ENCODE measurements around the gene TACC2. TPM values are rescaled to one million over a fixed set of nuclear protein-coding genes. Genes with fewer than 3 reads are reported as not detected.

TACC2 gene
- total RNA-seq, 1 donor from 2014 or later, result not detected

- no peak for DNase-seq (ENCODE audit: low spot score)
- no peak overlapping the region for H3K27ac Mint-ChIP-seq
- no peaks in the 10 kb centered on the region for H3K4me1 Mint-ChIP-seq (ENCODE audit: low read depth)
- H3K9me3 Mint-ChIP-seq, result no peaks in the 10 kb centered on the region
- intact Hi-C loops (cut with micrococcal nuclease), result no loop called here
- H3K36me3 Mint-ChIP-seq (ENCODE audit: low read depth), result no peaks in the 10 kb centered on the region
- H3K4me3 Mint-ChIP-seq, result no peak overlapping the region
- no peaks in the 10 kb centered on the region for H3K27me3 Mint-ChIP-seq (ENCODE audit: insufficient read depth)
Observed at GRCh38 chr10:122234416-122234815, 245.5 kb downstream of the TACC2 start.

DNA sequence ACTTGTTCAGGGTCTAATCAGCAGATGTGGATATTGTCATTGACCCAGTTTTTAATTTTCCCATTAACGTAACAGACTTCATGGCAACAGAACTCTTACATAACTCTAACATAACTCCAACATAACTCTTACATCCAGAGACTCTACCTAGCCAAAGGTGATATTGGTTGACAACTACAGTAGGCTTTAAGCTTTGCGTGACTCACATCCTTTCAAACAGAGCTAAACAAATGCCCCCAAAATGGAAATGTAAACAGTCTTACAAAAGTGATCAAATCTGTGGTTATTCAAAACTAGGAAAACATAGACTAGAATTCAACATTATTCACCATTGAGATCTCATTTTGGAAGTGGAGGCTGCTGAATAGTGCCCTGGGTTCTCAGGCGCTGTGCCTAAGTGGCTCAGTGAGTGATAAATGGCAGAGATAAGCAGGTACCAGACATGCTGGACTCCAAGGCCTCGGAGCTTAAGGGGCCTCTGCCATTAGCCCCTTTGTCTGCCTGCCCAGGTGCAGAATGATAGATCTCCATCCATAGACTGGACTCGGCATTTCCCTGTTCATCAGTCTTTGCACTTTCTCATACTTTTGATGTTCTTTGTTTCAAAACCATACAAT lies 247.8 kb downstream of the TACC2 start:
- H3K27ac Mint-ChIP-seq, result no peak overlapping the region
- H3K9me3 Mint-ChIP-seq, result no peaks in the 10 kb centered on the region
- no peaks in the 10 kb centered on the region for H3K36me3 Mint-ChIP-seq (ENCODE audit: low read depth)
- intact Hi-C loops (cut with micrococcal nuclease), result no loop called here
- DNase-seq (ENCODE audit: low spot score), result no peak
- no peaks in the 10 kb centered on the region for H3K27me3 Mint-ChIP-seq (ENCODE audit: insufficient read depth)
- no peaks in the 10 kb centered on the region for H3K4me1 Mint-ChIP-seq (ENCODE audit: low read depth)
- no peak overlapping the region for H3K4me3 Mint-ChIP-seq

- DNase-seq (ENCODE audit: low spot score), result no peak
- Mint-ChIP-seq H3K9me3 (no peaks in the 10 kb centered on the region), H3K4me1 (ENCODE audit: low read depth) (no peaks in the 10 kb centered on the region), H3K36me3 (ENCODE audit: low read depth) (no peaks in the 10 kb centered on the region), H3K4me3 (no peak overlapping the region), H3K27ac (no peak overlapping the region), H3K27me3 (ENCODE audit: insufficient read depth) (no peaks in the 10 kb centered on the region)
- intact Hi-C loops (cut with micrococcal nuclease), result no loop called here
Observed at GRCh38 chr10:122237331-122237990, 248.5 kb downstream of the TACC2 start.

GRCh38 chr10:122239578-122240257 lies 250.8 kb downstream of the TACC2 start:
- DNase-seq (ENCODE audit: low spot score), result no peak
- intact Hi-C loops (cut with micrococcal nuclease), result no loop called here
- Mint-ChIP-seq H3K36me3 (ENCODE audit: low read depth) (no peaks in the 10 kb centered on the region), H3K9me3 (no peaks in the 10 kb centered on the region), H3K4me1 (ENCODE audit: low read depth) (no peaks in the 10 kb centered on the region), H3K27me3 (ENCODE audit: insufficient read depth) (no peaks in the 10 kb centered on the region), H3K27ac (no peak overlapping the region), H3K4me3 (no peak overlapping the region)

GRCh38 chr10:122240401-122240800 lies 251.4 kb downstream of the TACC2 start:
- Mint-ChIP-seq H3K27ac (no peak overlapping the region), H3K27me3 (ENCODE audit: insufficient read depth) (no peaks in the 10 kb centered on the region), H3K36me3 (ENCODE audit: low read depth) (no peaks in the 10 kb centered on the region), H3K4me1 (ENCODE audit: low read depth) (no peaks in the 10 kb centered on the region), H3K9me3 (no peaks in the 10 kb centered on the region), H3K4me3 (no peak overlapping the region)
- DNase-seq (ENCODE audit: low spot score), result no peak
- intact Hi-C loops (cut with micrococcal nuclease), result no loop called here

DNA sequence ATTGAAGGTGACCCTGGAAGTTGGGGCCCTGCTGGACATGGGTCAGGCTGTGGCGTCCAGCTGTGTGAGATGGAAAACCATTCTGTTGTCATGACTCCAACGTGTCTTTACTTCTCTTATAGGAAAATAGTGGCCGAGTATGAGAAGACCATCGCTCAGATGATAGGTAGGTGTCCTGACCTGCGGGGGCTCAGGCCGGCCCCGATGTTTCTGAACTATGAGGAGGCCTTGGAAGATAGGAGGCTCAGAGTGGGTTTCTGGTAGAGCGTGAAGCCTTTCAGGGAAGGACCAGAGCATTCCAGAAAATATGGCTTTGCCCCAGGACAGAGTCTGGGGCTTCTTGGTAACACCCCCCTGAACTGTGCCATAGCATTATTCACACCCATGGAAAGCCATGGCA lies 252.9 kb downstream of the TACC2 start:
- no peak for DNase-seq (ENCODE audit: low spot score)
- Mint-ChIP-seq H3K9me3 (no peaks in the 10 kb centered on the region), H3K4me3 (no peak overlapping the region), H3K36me3 (ENCODE audit: low read depth) (no peaks in the 10 kb centered on the region), H3K27me3 (ENCODE audit: insufficient read depth) (no peaks in the 10 kb centered on the region), H3K4me1 (ENCODE audit: low read depth) (no peaks in the 10 kb centered on the region), H3K27ac (no peak overlapping the region)
- intact Hi-C loops (cut with micrococcal nuclease), result no loop called here

- H3K36me3 Mint-ChIP-seq (ENCODE audit: low read depth), result no peaks in the 10 kb centered on the region
- no peak for DNase-seq (ENCODE audit: low spot score)
- H3K9me3 Mint-ChIP-seq, result no peaks in the 10 kb centered on the region
- no peaks in the 10 kb centered on the region for H3K4me1 Mint-ChIP-seq (ENCODE audit: low read depth)
- H3K4me3 Mint-ChIP-seq, result no peak overlapping the region
- no peak overlapping the region for H3K27ac Mint-ChIP-seq
- intact Hi-C loops (cut with micrococcal nuclease), result no loop called here
- no peaks in the 10 kb centered on the region for H3K27me3 Mint-ChIP-seq (ENCODE audit: insufficient read depth)
Observed at GRCh38 chr10:122243550-122243949, 254.6 kb downstream of the TACC2 start.

DNA sequence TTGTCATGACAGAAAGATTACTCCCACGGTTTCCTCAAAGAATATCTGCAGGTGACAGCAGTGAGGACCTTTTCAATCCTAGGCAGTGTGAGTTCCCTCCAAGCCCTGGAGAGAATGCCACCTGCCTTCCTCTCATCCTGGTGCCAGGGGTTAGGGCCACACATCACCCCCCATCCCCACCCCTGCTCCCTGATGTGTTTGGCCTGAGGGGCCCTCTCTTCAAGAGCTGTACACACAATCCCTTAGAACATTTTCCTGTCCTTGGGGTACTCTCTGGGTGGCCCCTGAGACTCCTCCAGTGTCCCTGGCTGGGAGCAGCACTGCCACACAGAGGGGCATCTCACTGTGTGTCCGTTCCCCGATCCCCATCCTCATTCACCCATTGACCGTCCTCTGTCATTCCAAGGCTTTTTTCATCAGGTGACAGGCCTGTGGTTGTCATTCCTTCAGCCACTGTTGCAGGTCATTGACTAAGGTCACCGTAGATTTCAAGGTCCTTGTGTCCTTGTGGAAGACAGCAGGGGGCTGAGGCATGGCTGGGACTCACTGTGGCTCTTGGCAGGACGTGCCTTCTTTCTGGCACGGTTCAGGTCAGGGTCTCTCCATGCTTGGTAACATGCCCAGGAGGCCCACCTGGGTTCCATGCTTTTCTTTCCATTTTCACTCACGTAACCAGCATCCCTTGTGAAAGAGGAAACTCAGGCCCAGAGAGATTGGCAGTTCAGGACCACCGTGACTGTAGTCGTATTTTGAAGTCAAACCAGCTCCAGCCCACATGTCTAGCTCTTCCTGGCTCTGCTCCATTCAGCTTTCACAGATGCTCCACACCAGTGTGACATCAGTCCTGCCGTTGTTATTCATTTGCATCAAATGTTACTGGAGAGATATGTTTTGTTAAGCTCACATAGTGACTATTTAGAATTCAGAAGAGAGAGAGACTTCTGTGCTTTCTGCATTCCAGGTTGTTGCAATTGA lies 255.3 kb downstream of the TACC2 start:
- intact Hi-C loops (cut with micrococcal nuclease), result no loop called here
- no peak overlapping the region for H3K4me3 Mint-ChIP-seq
- H3K27ac Mint-ChIP-seq, result no peak overlapping the region
- no peaks in the 10 kb centered on the region for H3K9me3 Mint-ChIP-seq
- no peaks in the 10 kb centered on the region for H3K4me1 Mint-ChIP-seq (ENCODE audit: low read depth)
- H3K36me3 Mint-ChIP-seq (ENCODE audit: low read depth), result no peaks in the 10 kb centered on the region
- H3K27me3 Mint-ChIP-seq (ENCODE audit: insufficient read depth), result no peaks in the 10 kb centered on the region
- no peak for DNase-seq (ENCODE audit: low spot score)

GRCh38 chr10:122245136-122245535 lies 256.2 kb downstream of the TACC2 start:
- H3K9me3 Mint-ChIP-seq, result no peaks in the 10 kb centered on the region
- no peaks in the 10 kb centered on the region for H3K36me3 Mint-ChIP-seq (ENCODE audit: low read depth)
- no peak for DNase-seq (ENCODE audit: low spot score)
- no peak overlapping the region for H3K4me3 Mint-ChIP-seq
- intact Hi-C loops (cut with micrococcal nuclease), result no loop called here
- H3K4me1 Mint-ChIP-seq (ENCODE audit: low read depth), result no peaks in the 10 kb centered on the region
- H3K27ac Mint-ChIP-seq, result no peak overlapping the region
- H3K27me3 Mint-ChIP-seq (ENCODE audit: insufficient read depth), result no peaks in the 10 kb centered on the region

- H3K27ac Mint-ChIP-seq, result no peak overlapping the region
- no peaks in the 10 kb centered on the region for H3K36me3 Mint-ChIP-seq (ENCODE audit: low read depth)
- intact Hi-C loops (cut with micrococcal nuclease), result no loop called here
- DNase-seq (ENCODE audit: low spot score), result no peak
- no peaks in the 10 kb centered on the region for H3K4me1 Mint-ChIP-seq (ENCODE audit: low read depth)
- no peaks in the 10 kb centered on the region for H3K9me3 Mint-ChIP-seq
- H3K27me3 Mint-ChIP-seq (ENCODE audit: insufficient read depth), result no peaks in the 10 kb centered on the region
- H3K4me3 Mint-ChIP-seq, result no peak overlapping the region
Observed at GRCh38 chr10:122245897-122246296, 256.9 kb downstream of the TACC2 start.

DNA sequence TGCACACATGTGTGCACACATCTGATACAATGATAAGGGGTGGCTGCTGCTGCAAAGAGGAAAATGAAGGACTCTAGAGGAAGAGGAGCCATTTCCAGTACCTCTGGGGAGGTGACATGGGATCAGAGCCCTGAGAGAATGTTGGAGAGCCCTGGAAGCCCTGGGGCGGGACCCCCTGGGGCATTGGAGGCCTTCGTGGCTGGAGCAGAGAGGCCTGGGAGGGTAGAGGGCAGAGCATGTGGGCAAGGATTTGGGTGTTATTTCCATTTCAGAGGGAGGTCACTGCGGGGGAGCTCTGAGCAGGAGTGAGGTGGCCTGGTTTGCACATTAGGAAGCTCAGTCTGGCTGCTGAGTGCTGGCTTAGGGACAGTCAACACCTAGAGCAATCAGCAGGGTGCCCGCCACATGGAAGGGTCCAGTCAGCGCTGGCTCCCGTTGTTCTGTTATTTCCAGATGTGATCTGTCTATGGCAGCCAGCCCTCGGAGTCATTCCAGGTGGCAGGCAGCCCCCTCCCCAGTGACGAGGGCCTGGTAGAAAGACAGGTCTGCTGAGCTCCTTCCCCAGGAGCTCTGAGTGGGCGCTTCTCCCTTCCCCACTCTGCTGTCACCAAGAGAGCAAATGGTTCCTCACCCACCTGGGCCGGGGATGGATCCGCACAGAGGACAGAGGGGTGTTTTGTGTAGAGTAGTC lies 258.0 kb downstream of the TACC2 start:
- Mint-ChIP-seq H3K27me3 (ENCODE audit: insufficient read depth) (peaks cover 2% of the 10 kb centered on the region), H3K36me3 (ENCODE audit: low read depth) (no peaks in the 10 kb centered on the region), H3K9me3 (no peaks in the 10 kb centered on the region), H3K27ac (no peak overlapping the region), H3K4me3 (no peak overlapping the region), H3K4me1 (ENCODE audit: low read depth) (no peaks in the 10 kb centered on the region)
- no peak for DNase-seq (ENCODE audit: low spot score)
- intact Hi-C loops (cut with micrococcal nuclease), result no loop called here
